ENCODE results near the gene ZNF182. TPM values are rescaled to one million over a fixed set of nuclear protein-coding genes. Genes with fewer than 3 reads are reported as not detected.
"Not testable (repeated sequence)": the region's sequence is repeated elsewhere in the genome, so short reads cannot be mapped to it uniquely, and the experiment has no call there.

Gene ZNF182
- total RNA-seq, 1 experiment from 2014 or later: 6.2 TPM

DNA sequence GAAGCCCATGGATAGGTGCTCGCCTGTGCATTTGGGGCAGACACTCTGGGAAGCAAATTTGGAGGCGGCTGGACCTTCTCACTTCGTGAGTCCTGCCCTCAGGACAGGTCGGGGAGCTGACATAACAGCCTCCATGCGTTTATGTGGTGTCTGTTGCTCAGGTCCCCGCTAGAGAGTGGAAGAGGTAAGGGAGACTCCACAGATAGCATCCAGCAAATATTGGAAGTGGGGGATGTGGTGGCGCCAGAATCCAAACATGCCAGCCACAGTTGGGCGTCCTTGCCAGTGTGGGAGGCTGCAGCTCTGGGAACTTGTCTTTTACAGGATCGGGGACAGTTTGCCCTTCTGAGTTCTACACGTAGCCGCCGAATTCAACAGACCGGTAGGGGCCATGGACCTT lies 47.8 kb downstream of the ZNF182 start (continued):
- TF ChIP-seq ZSCAN18 (CRISPR knock-in tag; IDR thresholded peaks at IDR 0.05): no peak
- TF ChIP-seq ATF3 (CRISPR knock-in tag; conservative IDR thresholded peaks at IDR 0.05): no peak
- TF ChIP-seq, protein P1, sequence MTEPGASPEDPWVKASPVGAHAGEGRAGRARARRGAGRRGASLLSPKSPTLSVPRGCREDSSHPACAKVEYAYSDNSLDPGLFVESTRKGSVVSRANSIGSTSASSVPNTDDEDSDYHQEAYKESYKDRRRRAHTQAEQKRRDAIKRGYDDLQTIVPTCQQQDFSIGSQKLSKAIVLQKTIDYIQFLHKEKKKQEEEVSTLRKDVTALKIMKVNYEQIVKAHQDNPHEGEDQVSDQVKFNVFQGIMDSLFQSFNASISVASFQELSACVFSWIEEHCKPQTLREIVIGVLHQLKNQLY (CRISPR knock-in tag; IDR thresholded peaks at IDR 0.05): no peak
- no peak for TF ChIP-seq ZNF396 (CRISPR knock-in tag; IDR thresholded peaks at IDR 0.05; ENCODE audit: borderline replicate concordance)
- TF ChIP-seq, protein P2, sequence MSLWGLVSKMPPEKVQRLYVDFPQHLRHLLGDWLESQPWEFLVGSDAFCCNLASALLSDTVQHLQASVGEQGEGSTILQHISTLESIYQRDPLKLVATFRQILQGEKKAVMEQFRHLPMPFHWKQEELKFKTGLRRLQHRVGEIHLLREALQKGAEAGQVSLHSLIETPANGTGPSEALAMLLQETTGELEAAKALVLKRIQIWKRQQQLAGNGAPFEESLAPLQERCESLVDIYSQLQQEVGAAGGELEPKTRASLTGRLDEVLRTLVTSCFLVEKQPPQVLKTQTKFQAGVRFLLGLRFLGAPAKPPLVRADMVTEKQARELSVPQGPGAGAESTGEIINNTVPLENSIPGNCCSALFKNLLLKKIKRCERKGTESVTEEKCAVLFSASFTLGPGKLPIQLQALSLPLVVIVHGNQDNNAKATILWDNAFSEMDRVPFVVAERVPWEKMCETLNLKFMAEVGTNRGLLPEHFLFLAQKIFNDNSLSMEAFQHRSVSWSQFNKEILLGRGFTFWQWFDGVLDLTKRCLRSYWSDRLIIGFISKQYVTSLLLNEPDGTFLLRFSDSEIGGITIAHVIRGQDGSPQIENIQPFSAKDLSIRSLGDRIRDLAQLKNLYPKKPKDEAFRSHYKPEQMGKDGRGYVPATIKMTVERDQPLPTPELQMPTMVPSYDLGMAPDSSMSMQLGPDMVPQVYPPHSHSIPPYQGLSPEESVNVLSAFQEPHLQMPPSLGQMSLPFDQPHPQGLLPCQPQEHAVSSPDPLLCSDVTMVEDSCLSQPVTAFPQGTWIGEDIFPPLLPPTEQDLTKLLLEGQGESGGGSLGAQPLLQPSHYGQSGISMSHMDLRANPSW (CRISPR knock-in tag; conservative IDR thresholded peaks at IDR 0.05; ENCODE audit: low read depth): no peak
- no peak for TF ChIP-seq ZNF423 (CRISPR knock-in tag; IDR thresholded peaks at IDR 0.05)
- TF ChIP-seq MXD4 (CRISPR knock-in tag; IDR thresholded peaks at IDR 0.05; ENCODE audit: borderline replicate concordance): no peak
- no peak for TF ChIP-seq GTF2I (CRISPR knock-in tag; conservative IDR thresholded peaks at IDR 0.05)

- POLR2A ChIA-PET; CTCF ChIA-PET; H3K4me3 Mint-ChIP-seq; H3K36me3 Mint-ChIP-seq; H3K4me1 Mint-ChIP-seq; ATAC-seq; DNase-seq (ENCODE audit: low spot score); H3K27ac Mint-ChIP-seq; H3K27me3 Mint-ChIP-seq (ENCODE audit: low read depth): not testable (repeated sequence)
- peaks cover 22% of the 10 kb centered on the region for H3K9me3 Mint-ChIP-seq
Observed at GRCh38 chrX:47955295-47955694, 48.5 kb downstream of the ZNF182 start.

- TF ChIP-seq, protein P3, sequence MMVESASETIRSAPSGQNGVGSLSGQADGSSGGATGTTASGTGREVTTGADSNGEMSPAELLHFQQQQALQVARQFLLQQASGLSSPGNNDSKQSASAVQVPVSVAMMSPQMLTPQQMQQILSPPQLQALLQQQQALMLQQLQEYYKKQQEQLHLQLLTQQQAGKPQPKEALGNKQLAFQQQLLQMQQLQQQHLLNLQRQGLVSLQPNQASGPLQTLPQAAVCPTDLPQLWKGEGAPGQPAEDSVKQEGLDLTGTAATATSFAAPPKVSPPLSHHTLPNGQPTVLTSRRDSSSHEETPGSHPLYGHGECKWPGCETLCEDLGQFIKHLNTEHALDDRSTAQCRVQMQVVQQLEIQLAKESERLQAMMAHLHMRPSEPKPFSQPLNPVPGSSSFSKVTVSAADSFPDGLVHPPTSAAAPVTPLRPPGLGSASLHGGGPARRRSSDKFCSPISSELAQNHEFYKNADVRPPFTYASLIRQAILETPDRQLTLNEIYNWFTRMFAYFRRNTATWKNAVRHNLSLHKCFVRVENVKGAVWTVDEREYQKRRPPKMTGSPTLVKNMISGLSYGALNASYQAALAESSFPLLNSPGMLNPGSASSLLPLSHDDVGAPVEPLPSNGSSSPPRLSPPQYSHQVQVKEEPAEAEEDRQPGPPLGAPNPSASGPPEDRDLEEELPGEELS (CRISPR knock-in tag; IDR thresholded peaks at IDR 0.05): no peak
- TF ChIP-seq EMX1 (CRISPR knock-in tag; IDR thresholded peaks at IDR 0.05) (no peak), HMGA2 (CRISPR knock-in tag; IDR thresholded peaks at IDR 0.05) (no peak), NFE2L1 (CRISPR knock-in tag; IDR thresholded peaks at IDR 0.05) (no peak), E2F1 (CRISPR knock-in tag; IDR thresholded peaks at IDR 0.05) (no peak), ATF3 (CRISPR knock-in tag; conservative IDR thresholded peaks at IDR 0.05) (no peak), CDX4 (CRISPR knock-in tag; IDR thresholded peaks at IDR 0.05; ENCODE audit: borderline replicate concordance) (no peak), TCF7 (CRISPR knock-in tag; IDR thresholded peaks at IDR 0.05; ENCODE audit: low read depth) (no peak)
- TF ChIP-seq, protein P4, sequence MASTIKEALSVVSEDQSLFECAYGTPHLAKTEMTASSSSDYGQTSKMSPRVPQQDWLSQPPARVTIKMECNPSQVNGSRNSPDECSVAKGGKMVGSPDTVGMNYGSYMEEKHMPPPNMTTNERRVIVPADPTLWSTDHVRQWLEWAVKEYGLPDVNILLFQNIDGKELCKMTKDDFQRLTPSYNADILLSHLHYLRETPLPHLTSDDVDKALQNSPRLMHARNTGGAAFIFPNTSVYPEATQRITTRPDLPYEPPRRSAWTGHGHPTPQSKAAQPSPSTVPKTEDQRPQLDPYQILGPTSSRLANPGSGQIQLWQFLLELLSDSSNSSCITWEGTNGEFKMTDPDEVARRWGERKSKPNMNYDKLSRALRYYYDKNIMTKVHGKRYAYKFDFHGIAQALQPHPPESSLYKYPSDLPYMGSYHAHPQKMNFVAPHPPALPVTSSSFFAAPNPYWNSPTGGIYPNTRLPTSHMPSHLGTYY (CRISPR knock-in tag; IDR thresholded peaks at IDR 0.05): no peak
- CTCF ChIA-PET: no interaction called here
- no peaks in the 10 kb centered on the region; the same call in 1 of the 2 replicates for H3K27me3 Mint-ChIP-seq (ENCODE audit: low read depth)
- H3K27ac Mint-ChIP-seq: no peak overlapping the region
- H3K9me3 Mint-ChIP-seq: peaks cover 17% of the 10 kb centered on the region
- POLR2A ChIA-PET: no interaction called here
- DNase-seq (ENCODE audit: low spot score) (no peak), ATAC-seq (no peak)
- H3K4me1 Mint-ChIP-seq: peaks cover 4% of the 10 kb centered on the region; the same call in 1 of the 2 replicates
- H3K36me3 Mint-ChIP-seq: no peaks in the 10 kb centered on the region
- H3K4me3 Mint-ChIP-seq: no peak overlapping the region
Observed at GRCh38 chrX:47941423-47941822, 62.4 kb downstream of the ZNF182 start.
